Measurements from ENCODE around the gene OR6N1. TPM values are rescaled to one million over a fixed set of nuclear protein-coding genes. Genes with fewer than 3 reads are reported as not detected.

OR6N1 gene, protein sequence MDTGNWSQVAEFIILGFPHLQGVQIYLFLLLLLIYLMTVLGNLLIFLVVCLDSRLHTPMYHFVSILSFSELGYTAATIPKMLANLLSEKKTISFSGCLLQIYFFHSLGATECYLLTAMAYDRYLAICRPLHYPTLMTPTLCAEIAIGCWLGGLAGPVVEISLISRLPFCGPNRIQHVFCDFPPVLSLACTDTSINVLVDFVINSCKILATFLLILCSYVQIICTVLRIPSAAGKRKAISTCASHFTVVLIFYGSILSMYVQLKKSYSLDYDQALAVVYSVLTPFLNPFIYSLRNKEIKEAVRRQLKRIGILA
- total RNA-seq: not detected in 2 replicates

GRCh38 chr1:158771950-158772866, at the start of gene OR6N1:
TSS of gene OR6N1 (minus strand) at chr1:158772195. CDS start at chr1:158766682, 5,513 bp downstream.

GRCh38 chr1:158781104-158781503, 9.1 kb upstream of the OR6N1 start, which contains the start of gene OR6N2:
TSS of gene OR6N2 (minus strand) at chr1:158781204. CDS start at chr1:158777635, 3,569 bp downstream.

GRCh38 chr1:158754420-158754819, 17.6 kb downstream of the OR6N1 start, which contains the start of gene OR6K6:
TSS of gene OR6K6 (plus strand) at chr1:158754720. CDS start at chr1:158754888, 168 bp downstream.

GRCh38 chr1:158720620-158721019, 51.4 kb downstream of the OR6N1 start, which contains the start of gene OR6K3:
TSS of gene OR6K3 (minus strand) at chr1:158720720. CDS start at chr1:158718115, 2,605 bp downstream.

Other genes with a start within 250 kb of the OR6N1 start
- gene OR6Y1, start 217.8 kb downstream of the OR6N1 start, total RNA-seq: not detected in 2 replicates
- not detected in 2 replicates for gene OR6P1, start 201.6 kb downstream of the OR6N1 start, total RNA-seq
- not detected in 2 replicates for gene OR10X1, start 192.3 kb downstream of the OR6N1 start, total RNA-seq
- not detected in 2 replicates for gene OR10Z1, start 166.9 kb downstream of the OR6N1 start, total RNA-seq
- 1.3 and 2.1 TPM in 2 replicates for gene SPTA1, start 85.5 kb downstream of the OR6N1 start, total RNA-seq
- not detected in 2 replicates for gene OR6K2, start 71.5 kb downstream of the OR6N1 start, total RNA-seq
- gene OR6K3, start 51.5 kb downstream of the OR6N1 start, total RNA-seq: not detected in 2 replicates
- gene OR6K6, start 17.5 kb downstream of the OR6N1 start, total RNA-seq: not detected in 2 replicates
- not detected in 2 replicates for gene OR6N2, start 9.0 kb upstream of the OR6N1 start, total RNA-seq
- gene MNDA, start 59.2 kb upstream of the OR6N1 start, total RNA-seq: not detected in 2 replicates
- not detected in 2 replicates for gene PYHIN1, start 159.4 kb upstream of the OR6N1 start, total RNA-seq
- gene IFI16, start 237.7 kb upstream of the OR6N1 start, total RNA-seq: 58.0 and 76.9 TPM in 2 replicates

Data from bladder microvascular endothelial cell (primary cell).